ENCODE measurements around the gene TIMM50.

DNA sequence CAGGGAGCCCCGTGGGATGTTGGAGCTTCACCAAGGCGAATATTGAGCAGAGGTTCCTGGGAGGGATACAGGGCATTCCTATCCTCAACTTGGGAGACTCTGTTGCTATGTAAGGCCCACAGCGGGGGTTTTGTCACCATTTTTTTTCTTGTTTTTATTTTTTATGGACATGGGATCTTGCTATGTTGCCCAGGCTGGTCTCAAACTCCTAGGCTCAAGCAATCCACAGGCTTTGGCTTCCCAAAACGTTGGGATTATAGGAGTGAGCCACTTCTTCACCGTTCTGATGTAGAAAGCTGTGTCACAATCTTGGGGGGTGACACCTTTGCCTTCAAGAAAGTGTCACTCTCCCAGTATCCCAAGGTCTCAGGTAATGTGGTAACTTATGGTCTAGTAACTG, 20.7 kb downstream of the TIMM50 start:
- TF ChIP-seq POLR2AphosphoS5 (IDR thresholded peaks at IDR 0.05) = no peak
- TF ChIP-seq POLR2A (IDR thresholded peaks at IDR 0.05) = no peak
- TF ChIP-seq, protein P1, sequence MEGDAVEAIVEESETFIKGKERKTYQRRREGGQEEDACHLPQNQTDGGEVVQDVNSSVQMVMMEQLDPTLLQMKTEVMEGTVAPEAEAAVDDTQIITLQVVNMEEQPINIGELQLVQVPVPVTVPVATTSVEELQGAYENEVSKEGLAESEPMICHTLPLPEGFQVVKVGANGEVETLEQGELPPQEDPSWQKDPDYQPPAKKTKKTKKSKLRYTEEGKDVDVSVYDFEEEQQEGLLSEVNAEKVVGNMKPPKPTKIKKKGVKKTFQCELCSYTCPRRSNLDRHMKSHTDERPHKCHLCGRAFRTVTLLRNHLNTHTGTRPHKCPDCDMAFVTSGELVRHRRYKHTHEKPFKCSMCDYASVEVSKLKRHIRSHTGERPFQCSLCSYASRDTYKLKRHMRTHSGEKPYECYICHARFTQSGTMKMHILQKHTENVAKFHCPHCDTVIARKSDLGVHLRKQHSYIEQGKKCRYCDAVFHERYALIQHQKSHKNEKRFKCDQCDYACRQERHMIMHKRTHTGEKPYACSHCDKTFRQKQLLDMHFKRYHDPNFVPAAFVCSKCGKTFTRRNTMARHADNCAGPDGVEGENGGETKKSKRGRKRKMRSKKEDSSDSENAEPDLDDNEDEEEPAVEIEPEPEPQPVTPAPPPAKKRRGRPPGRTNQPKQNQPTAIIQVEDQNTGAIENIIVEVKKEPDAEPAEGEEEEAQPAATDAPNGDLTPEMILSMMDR (IDR thresholded peaks at IDR 0.05) = no peak
- TF ChIP-seq EP300 (IDR thresholded peaks at IDR 0.05) = no peak
